ENCODE results near the gene KPNB1. TPM values are rescaled to one million over a fixed set of nuclear protein-coding genes. Genes with fewer than 3 reads are reported as not detected.

The KPNB1 gene
- total RNA-seq, 4 donors from 2014 or later = 55.6 to 313 (median 209) TPM

GRCh38 chr17:47621293-47622179 is 28.2 kb upstream of the KPNB1 start:
- intact Hi-C loops (cut with DNase I; ENCODE audit: low total_unique reads) = no loop called here
- peak overlapping the region; percentile 48 to 57 for H3K27ac ChIP-seq

DNA sequence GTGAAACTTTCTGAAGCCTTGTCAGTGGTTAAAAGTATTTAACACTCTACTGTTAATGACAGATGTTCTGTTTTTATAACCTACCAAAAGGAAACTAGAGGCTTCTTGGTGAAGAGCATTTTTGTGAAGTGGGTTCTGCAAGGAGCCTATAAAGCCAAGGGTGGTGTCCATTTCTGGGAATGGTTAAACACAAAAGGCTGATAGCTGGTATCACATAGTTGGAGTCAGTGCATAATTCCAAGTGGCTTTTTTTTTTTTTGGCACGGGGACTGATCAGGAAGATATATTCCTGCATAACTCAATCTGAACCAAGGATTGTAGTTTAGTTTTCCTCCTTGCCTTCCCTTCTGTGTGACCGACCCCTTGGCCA is 27.6 kb upstream of the KPNB1 start:
- no peaks in the 10 kb centered on the region for H3K27me3 ChIP-seq
- no peaks in the 10 kb centered on the region for H3K36me3 ChIP-seq
- H3K4me1 ChIP-seq = peaks cover 0 to 5% of the 10 kb centered on the region in 2 donors
- no peak for DNase-seq
- no peak for TF ChIP-seq POLR2A (IDR thresholded peaks at IDR 0.05)
- TF ChIP-seq CTCF (IDR thresholded peaks at IDR 0.05) = no peak
- peak overlapping the region in 1 of 2 donors; percentile 57 for H3K27ac ChIP-seq
- no peak overlapping the region for H3K4me3 ChIP-seq
- intact Hi-C loops (cut with DNase I; ENCODE audit: low total_unique reads) = no loop called here
- H3K9me3 ChIP-seq = no peaks in the 10 kb centered on the region

More at GRCh38 chr17:47621293-47622179, 28.2 kb upstream of the KPNB1 start:
- Histone ChIP-seq H3K27me3 (no peaks in the 10 kb centered on the region), H3K9me3 (no peaks in the 10 kb centered on the region), H3K4me1 (peaks cover 0 to 5% of the 10 kb centered on the region in 2 donors), H3K36me3 (no peaks in the 10 kb centered on the region), H3K4me3 (no peak overlapping the region)
- peak; percentile 36 to 51 for DNase-seq
- no peak for TF ChIP-seq CTCF (IDR thresholded peaks at IDR 0.05)
- TF ChIP-seq POLR2A (IDR thresholded peaks at IDR 0.05) = no peak

GRCh38 chr17:47624727-47625068 is 25.0 kb upstream of the KPNB1 start:
- Histone ChIP-seq H3K4me1 (peaks cover 0 to 5% of the 10 kb centered on the region in 2 donors), H3K27me3 (no peaks in the 10 kb centered on the region), H3K27ac (no peak overlapping the region), H3K4me3 (no peak overlapping the region), H3K36me3 (no peaks in the 10 kb centered on the region), H3K9me3 (no peaks in the 10 kb centered on the region)
- TF ChIP-seq POLR2A (IDR thresholded peaks at IDR 0.05) (no peak), CTCF (IDR thresholded peaks at IDR 0.05) (no peak)
- DNase-seq = no peak
- intact Hi-C loops (cut with DNase I; ENCODE audit: low total_unique reads) = no loop called here

DNA sequence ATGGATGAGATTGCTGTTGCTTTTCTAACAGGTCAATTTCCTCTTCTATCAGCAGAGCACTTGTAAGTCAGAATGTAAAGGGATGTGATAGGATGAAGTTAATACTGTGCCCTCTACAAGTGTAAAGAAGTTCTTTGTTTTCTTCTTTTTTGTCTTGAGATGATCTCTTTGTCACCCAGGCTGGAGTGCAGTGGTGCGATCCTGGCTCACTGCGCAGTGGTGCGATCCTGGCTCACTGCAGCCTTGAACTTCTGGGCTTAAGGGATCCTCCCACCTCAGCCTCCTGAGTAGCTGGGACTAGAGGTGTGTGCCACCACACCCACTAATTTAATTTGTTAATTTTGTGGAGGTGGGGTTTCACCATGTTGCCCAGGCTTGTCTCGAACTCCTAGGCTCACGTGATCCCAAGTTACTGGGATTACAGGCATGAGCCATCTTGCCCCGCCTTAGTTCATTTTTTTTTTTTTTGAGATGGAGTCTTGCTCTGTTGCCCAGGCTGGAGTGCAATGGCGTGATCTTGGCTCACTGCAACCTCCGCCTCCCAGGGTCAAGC is 21.6 kb upstream of the KPNB1 start:
- intact Hi-C loops (cut with DNase I; ENCODE audit: low total_unique reads) = no loop called here

More for the DNA sequence above, 21.6 kb upstream of the KPNB1 start:
- Histone ChIP-seq H3K4me3 (no peak overlapping the region), H3K4me1 (no peaks in the 10 kb centered on the region), H3K9me3 (no peaks in the 10 kb centered on the region), H3K27ac (no peak overlapping the region), H3K36me3 (no peaks in the 10 kb centered on the region), H3K27me3 (no peaks in the 10 kb centered on the region)
- TF ChIP-seq POLR2A (IDR thresholded peaks at IDR 0.05) (no peak), CTCF (IDR thresholded peaks at IDR 0.05) (no peak)
- DNase-seq = no peak

Data from uterus (tissue), 4 donors.